HG03571 (cell line): ENCODE results near the gene ZNF765.
A peak's percentile ranks its signal among the peaks of the same experiment; 100 is the strongest.
"Not testable (repeated sequence)": the region's sequence is repeated elsewhere in the genome, so short reads cannot be mapped to it uniquely, and the experiment has no call there.

Experiments used
- ATAC-seq: cut with Tn5 transposase; IDR thresholded peaks from one replicate; pipeline ENCODE4 v1.9.1; 2021; ENCODE audit not compliant: unreplicated experiment

ZNF765 gene

DNA sequence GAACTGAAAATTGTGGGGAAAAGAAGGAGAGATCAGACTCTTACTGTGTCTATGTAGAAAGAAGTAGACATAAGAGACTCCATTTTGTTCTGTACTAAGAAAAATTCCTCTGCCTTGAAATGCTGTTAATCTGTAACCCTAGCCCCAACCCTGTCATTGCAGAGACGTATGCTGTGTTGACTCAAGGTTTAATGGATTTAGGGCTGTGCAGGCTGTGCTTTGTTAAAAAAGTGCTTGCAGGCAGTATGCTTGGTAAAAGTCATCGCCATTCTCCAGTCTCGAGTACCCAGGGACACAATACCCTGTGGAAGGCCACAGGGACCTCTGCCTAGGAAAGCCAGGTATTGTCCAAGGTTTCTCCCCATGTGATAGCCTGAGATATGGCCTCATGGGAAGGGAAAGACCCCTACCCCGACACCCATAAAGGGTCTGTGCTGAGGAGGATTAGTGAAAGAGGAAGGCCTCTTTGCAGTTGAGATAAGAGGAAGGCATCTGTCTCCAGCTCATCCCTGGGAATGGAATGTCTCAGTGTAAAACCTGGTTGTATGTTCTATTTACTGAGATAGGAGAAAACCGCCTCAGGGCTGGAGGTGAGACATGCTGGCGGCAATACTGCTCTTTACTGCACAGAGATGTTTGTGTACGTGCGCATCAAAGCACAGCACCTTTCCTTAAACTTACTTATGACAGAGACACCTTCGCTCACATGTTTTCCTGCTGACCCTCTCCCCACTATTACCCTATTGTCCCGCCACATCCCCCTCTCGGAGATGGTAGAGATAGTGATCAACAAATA is 25.8 kb downstream of the ZNF765 start:
- ATAC-seq = not testable (repeated sequence)

DNA sequence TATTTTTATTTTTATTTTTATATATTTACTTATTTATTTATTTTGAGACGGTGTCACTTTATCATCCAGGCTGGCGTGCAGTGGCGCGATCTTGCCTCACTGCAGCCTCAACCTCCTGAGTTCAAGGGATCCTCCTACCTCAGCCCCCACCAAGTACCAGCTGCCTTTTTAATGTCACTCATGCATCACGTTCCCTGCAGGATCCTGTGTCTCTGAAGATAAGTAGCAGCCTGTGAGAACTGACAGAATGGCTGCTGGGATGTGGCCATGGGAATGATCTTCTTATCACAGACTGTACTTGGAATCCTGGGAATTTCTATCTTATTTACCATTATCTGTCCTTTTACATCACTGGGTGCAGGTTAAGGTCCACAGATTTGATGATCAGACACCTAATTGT is 27.6 kb downstream of the ZNF765 start:
- no peak for ATAC-seq

DNA sequence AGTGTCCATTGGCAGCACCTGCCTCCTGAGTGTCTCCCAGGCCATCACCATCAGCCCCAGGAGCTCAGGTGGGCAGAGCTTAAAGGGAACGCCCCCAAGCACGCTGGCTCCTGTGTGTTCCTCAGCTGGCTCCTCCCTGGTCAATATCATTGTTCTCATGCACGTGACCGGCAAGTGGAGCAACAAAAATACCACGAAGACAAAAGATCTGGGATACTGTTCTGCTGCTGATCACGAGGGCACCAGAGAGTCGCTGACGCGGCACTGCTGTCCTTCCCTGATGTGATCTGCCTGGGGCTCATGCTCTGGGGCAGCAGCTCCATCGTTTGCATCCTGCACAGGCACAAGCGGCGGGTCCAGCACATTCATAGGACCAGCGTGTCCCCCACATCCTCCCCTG is 28.1 kb downstream of the ZNF765 start:
- ATAC-seq = not testable (repeated sequence)

DNA sequence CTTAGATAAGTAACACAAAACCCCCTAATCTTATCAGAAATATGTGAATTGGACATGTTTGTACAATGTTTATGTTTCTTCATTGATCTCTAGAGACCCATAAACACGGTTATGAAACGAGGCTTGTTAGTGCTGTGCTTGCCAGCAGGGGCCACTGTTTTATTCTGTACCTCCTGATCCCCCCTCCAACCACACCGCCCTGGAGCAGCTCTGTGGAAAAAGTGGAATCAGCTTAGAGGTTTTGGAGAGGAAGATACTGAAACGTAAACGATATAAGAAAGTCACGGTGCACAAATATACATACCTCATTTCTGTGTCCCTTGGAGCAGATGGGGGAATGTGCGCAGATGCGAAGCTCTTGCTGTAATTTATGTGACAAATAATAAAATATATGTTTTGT is 28.7 kb downstream of the ZNF765 start:
- not testable (repeated sequence) for ATAC-seq

DNA sequence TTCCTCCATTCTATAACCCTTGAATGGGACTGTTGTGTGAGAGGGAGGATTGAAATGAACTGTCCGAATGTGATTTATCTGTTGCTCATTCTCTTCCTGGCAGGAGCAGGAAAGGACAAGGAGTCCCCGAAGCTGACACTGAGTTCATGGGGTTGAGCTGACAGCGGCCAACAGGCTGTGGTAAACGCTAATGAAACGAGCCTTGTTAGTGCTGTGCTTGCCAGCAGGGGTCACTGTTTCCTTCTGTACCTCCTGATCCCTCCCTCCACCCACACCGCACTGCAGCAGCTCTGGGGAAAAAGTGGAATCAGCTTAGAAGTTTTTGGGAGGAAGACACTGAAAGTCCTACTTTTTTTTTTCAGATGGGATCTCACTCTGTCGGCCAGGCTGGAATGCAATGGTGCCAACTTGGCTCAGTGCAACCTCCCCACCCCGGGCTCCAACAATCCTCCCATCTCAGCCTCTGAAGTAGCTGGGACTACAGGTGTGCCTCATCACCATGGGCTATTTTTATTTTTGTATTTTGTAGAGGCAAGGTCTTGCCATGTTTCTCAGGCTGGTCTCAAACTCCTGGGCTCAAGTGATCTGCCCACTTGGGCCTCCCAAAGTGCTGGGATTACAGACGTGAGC is 30.1 kb downstream of the ZNF765 start:
- no peak for ATAC-seq

DNA sequence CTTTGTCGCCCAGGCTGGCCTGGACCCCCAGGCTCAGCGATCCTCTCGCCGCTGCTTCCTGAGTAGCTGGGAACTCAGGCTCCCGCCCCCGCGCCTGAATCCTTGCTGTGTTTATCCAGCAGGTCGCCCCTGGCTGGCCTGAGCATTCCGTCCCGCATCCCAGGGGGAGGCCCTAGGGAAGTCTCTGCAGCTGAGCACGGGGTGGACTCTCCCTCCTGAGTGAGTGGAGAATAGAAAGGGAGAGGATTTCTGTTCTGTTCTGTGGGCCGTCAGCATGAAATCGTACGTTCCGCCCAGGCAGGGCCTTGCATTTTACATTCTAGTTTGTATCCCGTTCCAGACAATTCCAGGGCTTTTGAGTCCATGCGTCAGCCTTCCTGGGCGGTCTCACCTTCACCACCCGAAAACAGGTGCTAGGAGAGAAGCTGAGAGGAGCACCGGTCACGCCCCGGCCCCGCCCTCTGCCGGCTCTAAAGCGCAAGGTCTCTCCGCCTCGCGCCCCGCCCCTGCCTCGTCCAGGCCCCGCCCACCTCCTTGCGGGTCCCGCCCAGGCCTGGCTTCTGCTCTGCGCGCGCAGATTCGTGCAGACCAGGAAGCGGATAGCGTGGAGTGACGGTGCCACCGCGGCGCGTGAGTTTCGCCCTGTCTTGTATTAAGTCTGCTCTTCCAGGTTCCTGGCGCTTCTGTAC is 36.6 kb downstream of the ZNF765 start, which contains the start of gene ZNF761:
Gene ZNF761, plus strand, starts transcription at position 586 of the 689 bp plus-strand sequence. CDS start 15,285 bp downstream, outside the sequence.
- ATAC-seq = peak; percentile 96

DNA sequence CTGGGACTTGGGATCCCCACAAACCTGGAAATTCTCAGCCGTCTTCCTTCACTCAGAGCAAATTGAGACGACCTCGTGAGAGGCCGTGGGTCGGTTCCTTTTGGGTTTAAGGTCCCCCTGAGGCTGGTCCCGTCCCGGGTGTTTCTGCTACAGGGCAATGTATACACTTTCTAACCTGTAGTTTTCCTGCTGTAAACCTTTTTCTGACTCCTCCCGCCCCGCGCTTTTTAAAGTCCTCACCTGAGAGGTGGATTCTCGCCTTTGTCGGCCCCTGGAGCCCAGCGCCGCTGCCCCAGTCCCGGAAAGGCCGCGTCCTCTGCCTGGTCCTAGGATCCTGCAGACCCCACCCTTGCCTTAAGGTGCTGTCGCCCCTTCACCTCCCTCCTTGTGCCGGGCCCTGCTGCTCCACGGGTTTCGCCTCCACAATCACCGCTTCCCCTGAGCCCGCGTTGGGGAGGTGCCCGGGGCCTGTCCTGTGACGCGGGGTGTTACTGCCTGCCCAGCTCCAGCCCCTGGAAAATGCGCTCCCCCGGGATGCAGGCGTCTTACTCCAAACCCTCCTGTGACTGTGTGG is 37.2 kb downstream of the ZNF765 start:
- ATAC-seq = peak; percentile 17

- ATAC-seq = not testable (repeated sequence)
Observed at GRCh38 chr19:53443809-53444208, 48.9 kb downstream of the ZNF765 start.

DNA sequence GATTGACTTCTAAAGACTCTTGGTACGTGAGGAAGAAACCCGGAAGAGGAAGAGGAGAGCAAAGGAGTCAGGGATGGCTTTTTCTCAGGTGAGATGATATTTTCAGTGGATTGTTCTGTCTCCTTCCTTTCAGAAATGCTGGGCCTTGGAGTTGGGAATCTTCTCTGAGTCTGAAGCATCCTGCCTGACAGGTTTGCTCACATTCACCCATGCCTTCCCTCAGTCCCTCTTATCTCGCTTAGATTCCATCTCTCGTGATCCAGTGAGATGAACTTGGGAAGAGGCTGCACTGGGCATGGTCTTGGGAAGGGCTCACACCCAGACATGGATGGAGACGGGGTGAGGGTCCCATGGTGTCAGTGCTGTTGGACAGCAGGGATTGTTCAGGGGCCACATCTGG is 52.2 kb downstream of the ZNF765 start:
- ATAC-seq = not testable (repeated sequence)

- no peak for ATAC-seq
Observed at GRCh38 chr19:53455828-53456227, 60.9 kb downstream of the ZNF765 start.

DNA sequence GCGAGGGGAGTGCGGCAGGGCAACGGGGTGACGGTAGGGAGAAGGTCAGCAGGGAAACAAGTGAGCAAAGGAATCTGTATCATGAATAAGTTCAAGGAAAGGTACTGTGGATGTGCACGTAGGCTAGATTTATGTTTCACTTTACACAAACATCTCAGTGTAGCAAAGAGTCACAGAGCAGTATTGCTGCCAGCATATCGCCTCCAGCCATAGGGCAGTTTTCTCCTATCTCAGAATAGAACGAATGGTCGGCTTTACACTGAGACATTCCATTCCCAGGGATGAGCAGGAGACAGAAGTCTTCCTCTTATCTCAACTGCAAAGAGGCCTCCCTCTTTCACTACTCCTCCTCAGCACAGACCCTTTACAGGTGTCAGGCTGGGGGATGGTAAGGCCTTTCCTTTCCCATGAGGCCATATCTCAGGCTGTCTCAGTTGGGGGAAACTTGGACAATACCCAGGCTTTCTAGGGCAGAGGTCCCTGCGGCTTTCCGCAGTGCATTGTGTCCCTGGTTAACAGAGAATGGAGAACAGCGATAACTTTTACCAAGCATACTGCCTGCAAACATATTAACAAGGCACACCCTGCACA is 65.3 kb downstream of the ZNF765 start:
- ATAC-seq = not testable (repeated sequence)

DNA sequence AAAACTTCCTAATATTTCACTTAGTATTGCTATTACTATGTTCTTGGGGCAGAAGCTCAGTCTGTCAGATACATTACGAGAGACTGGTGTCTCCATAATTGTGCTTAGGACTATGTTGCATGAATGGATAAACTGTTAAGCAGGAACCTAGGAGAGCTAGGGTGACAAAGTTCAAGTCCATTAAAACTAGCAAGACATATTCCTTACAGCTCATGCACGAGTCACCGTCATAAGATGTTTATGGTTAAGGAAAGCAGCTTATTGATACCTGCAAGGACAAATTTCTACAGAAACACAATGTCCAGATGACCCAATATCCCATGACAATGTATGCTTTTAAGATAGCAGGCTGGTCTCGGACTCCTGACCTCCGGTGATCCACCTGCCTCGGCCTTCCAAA is 66.9 kb downstream of the ZNF765 start:
- no peak for ATAC-seq

- no peak for ATAC-seq
Observed at GRCh38 chr19:53462861-53463260, 67.9 kb downstream of the ZNF765 start.

DNA sequence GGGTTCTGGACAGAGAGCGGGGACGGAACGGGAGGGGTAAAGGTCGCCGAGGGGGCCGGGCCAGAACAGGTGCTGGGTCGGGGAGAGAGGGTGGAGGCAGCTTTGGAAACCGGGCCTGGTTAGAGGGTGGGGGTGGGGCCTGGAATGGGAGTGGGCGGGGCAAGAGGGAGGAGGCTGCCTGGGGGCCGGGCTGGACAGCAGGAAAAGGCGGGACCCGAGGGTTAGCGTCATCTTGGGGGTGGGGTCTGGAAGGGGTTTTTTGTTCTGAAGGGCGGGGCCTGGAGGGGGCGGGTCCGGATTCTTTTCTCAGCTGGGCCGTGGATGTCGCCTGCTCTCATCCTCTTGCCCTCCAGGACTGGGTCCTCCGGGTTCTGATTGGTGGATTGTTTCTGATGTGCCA is 68.3 kb downstream of the ZNF765 start:
- ATAC-seq = no peak

- ATAC-seq = peak; percentile 12
Observed at GRCh38 chr19:53466726-53467484, 72.0 kb downstream of the ZNF765 start.

DNA sequence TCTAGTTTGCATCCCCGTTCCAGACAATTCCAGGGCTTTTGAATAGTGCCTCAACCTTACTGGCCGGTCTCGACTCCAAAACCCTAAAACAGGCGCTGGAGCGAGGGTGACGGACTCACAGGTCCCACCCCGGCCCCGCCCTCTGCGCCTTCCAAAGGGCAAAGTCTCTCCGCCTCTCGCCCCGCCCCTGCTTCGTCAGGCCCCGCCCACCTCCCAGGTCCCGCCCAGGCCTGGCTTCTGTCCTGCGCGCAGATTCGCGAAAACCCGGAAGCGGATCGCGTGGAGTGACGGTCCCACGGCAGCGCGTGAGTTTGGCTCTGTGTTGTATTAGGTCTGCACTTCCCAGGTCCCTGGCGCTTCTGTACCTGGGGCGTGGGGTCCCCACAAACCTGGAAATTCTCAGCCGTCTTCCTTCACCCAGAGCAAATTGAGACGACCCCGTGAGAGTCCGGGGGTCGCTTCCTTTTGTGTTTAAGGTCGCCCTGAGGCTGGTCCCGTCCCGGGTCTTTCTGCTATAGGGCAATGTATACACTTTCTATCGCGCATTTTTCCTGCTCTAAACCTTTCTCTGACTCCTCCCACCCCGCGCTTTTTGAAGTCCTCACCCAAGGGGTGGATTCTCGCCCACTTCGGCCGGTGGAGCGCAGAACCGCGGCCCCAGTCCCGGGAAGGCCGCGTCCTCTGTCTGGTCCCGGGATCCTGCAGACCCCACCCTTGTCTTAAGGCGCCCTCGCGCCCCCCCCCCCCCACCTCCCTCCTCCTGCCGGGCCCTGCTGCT is 72.7 kb downstream of the ZNF765 start, which contains the start of gene ZNF813:
Gene ZNF813, plus strand, starts transcription at position 249 of the 778 bp plus-strand sequence. CDS start 16,090 bp downstream, outside the sequence.
- ATAC-seq = peak; percentile 83

GRCh38 chr19:53468628-53469027 is 73.7 kb downstream of the ZNF765 start:
- ATAC-seq = not testable (repeated sequence)

GRCh38 chr19:53471916-53472315 is 77.0 kb downstream of the ZNF765 start:
- no peak for ATAC-seq

GRCh38 chr19:53474832-53475231 is 79.9 kb downstream of the ZNF765 start:
- ATAC-seq = not testable (repeated sequence)
